ENCODE measurements around the gene ARHGAP28. TPM values are rescaled to one million over a fixed set of nuclear protein-coding genes. Genes with fewer than 3 reads are reported as not detected.

Gene ARHGAP28
- total RNA-seq, 4 donors from 2014 or later: 2.5 to 11.1 (median 5.5) TPM

- no peaks in the 10 kb centered on the region for H3K27me3 ChIP-seq
- peak overlapping the region; percentile 9 for H3K4me3 ChIP-seq
- H3K36me3 ChIP-seq: no peaks in the 10 kb centered on the region
- DNase-seq (ENCODE audit: low spot score in 2 of 2): no peak
- H3K9me3 ChIP-seq: no peaks in the 10 kb centered on the region
- WGBS: 59% methylated on average over 8 of the region's 8 CpGs
- peaks cover 15% of the 10 kb centered on the region for H3K4me1 ChIP-seq
- no peak for TF ChIP-seq POLR2A (IDR thresholded peaks at IDR 0.05)
- no peak for TF ChIP-seq CTCF (IDR thresholded peaks at IDR 0.05)
- no peak for TF ChIP-seq POLR2AphosphoS5 (IDR thresholded peaks at IDR 0.05)
- TF ChIP-seq EP300 (IDR thresholded peaks at IDR 0.05): no peak
- peak overlapping the region; percentile 40 for H3K27ac ChIP-seq
Observed at GRCh38 chr18:6885006-6885481, 155.5 kb downstream of the ARHGAP28 start.

- Histone ChIP-seq H3K4me3 (no peak overlapping the region), H3K4me1 (peaks cover 6% of the 10 kb centered on the region), H3K36me3 (peaks cover 5% of the 10 kb centered on the region), H3K9me3 (no peaks in the 10 kb centered on the region), H3K27me3 (no peaks in the 10 kb centered on the region), H3K27ac (no peak overlapping the region)
- no peak for DNase-seq (ENCODE audit: low spot score in 2 of 2)
- 21% methylated on average over 4 of the region's 4 CpGs for WGBS
- no peak for TF ChIP-seq POLR2A (IDR thresholded peaks at IDR 0.05)
- peak; percentile 31 to 73 for TF ChIP-seq CTCF (IDR thresholded peaks at IDR 0.05)
- no peak for TF ChIP-seq EP300 (IDR thresholded peaks at IDR 0.05)
- TF ChIP-seq POLR2AphosphoS5 (IDR thresholded peaks at IDR 0.05): no peak
Observed at GRCh38 chr18:6885992-6886796, 156.7 kb downstream of the ARHGAP28 start.

- Histone ChIP-seq H3K36me3 (peaks cover 7% of the 10 kb centered on the region), H3K4me3 (no peak overlapping the region), H3K27ac (no peak overlapping the region), H3K27me3 (no peaks in the 10 kb centered on the region), H3K9me3 (no peaks in the 10 kb centered on the region), H3K4me1 (no peaks in the 10 kb centered on the region)
- no peak for DNase-seq (ENCODE audit: low spot score in 2 of 2)
- TF ChIP-seq EP300 (IDR thresholded peaks at IDR 0.05) (no peak), POLR2AphosphoS5 (IDR thresholded peaks at IDR 0.05) (no peak), POLR2A (IDR thresholded peaks at IDR 0.05) (no peak), CTCF (IDR thresholded peaks at IDR 0.05) (no peak)
- 82% methylated on average over 6 of the region's 6 CpGs for WGBS
Observed at GRCh38 chr18:6886797-6887330, 157.3 kb downstream of the ARHGAP28 start.

GRCh38 chr18:6891788-6892187, 162.3 kb downstream of the ARHGAP28 start:
- DNase-seq (ENCODE audit: low spot score in 2 of 2): no peak
- Histone ChIP-seq H3K27me3 (no peaks in the 10 kb centered on the region), H3K36me3 (peaks cover 11% of the 10 kb centered on the region), H3K9me3 (no peaks in the 10 kb centered on the region), H3K4me3 (no peak overlapping the region), H3K27ac (no peak overlapping the region), H3K4me1 (no peaks in the 10 kb centered on the region)
- WGBS: 90% methylated on average over 3 of the region's 3 CpGs
- TF ChIP-seq CTCF (IDR thresholded peaks at IDR 0.05) (no peak), POLR2A (IDR thresholded peaks at IDR 0.05) (no peak), EP300 (IDR thresholded peaks at IDR 0.05) (no peak), POLR2AphosphoS5 (IDR thresholded peaks at IDR 0.05) (no peak)

- WGBS: 65% methylated on average over 3 of the region's 3 CpGs
- no peaks in the 10 kb centered on the region for H3K9me3 ChIP-seq
- H3K27me3 ChIP-seq: no peaks in the 10 kb centered on the region
- DNase-seq (ENCODE audit: low spot score in 2 of 2): no peak
- no peak for TF ChIP-seq CTCF (IDR thresholded peaks at IDR 0.05)
- no peak for TF ChIP-seq EP300 (IDR thresholded peaks at IDR 0.05)
- no peak for TF ChIP-seq POLR2A (IDR thresholded peaks at IDR 0.05)
- no peak for TF ChIP-seq POLR2AphosphoS5 (IDR thresholded peaks at IDR 0.05)
- H3K4me3 ChIP-seq: no peak overlapping the region
- no peaks in the 10 kb centered on the region for H3K4me1 ChIP-seq
- no peak overlapping the region for H3K27ac ChIP-seq
- peaks cover 5% of the 10 kb centered on the region for H3K36me3 ChIP-seq
Observed at GRCh38 chr18:6901286-6901926, 171.9 kb downstream of the ARHGAP28 start.
